Esophagus (tissue), 2 donors: ENCODE measurements around the gene RAF1. TPM values are rescaled to one million over a fixed set of nuclear protein-coding genes. Genes with fewer than 3 reads are reported as not detected.

ENCODE experiments used
- H3K27ac ChIP-seq, 2 donors: one replicate each; pipeline ENCODE4 v1.5.1; 2013; ENCODE audit warnings: low read depth in 2 of 2, mild to moderate bottlenecking in 2 of 2, inconsistent platforms in 1 of 2, low read length in 1 of 2, moderate library complexity in 1 of 2
- H3K27me3 ChIP-seq, 2 donors: one replicate each; pipeline ENCODE4 v1.6.1; 2013; ENCODE audit warnings: low read length in 2 of 2, control low read depth in 1 of 2, mild to moderate bottlenecking in 1 of 2; ENCODE audit not compliant: insufficient read depth in 2 of 2, control insufficient read depth in 1 of 2
- H3K36me3 ChIP-seq, 2 donors: one replicate each; pipeline ENCODE4 v1.6.1; 2013; ENCODE audit warnings: low read length in 1 of 2; ENCODE audit not compliant: control insufficient read depth in 2 of 2, insufficient read depth in 2 of 2
- H3K4me1 ChIP-seq, 2 donors: one replicate each; pipeline ENCODE4 v1.6.1; 2013; ENCODE audit warnings: low read length in 1 of 2; ENCODE audit not compliant: control insufficient read depth in 2 of 2, insufficient read depth in 2 of 2
- H3K4me3 ChIP-seq, 2 donors: one replicate each; pipeline ENCODE4 v1.5.1; 2013; ENCODE audit warnings: low read length in 2 of 2, mild to moderate bottlenecking in 2 of 2, low read depth in 1 of 2, moderate library complexity in 1 of 2
- H3K9me3 ChIP-seq, 2 donors: one replicate each; pipeline ENCODE4 v1.6.1; 2013; ENCODE audit warnings: mild to moderate bottlenecking in 2 of 2, low read depth in 1 of 2, low read length in 1 of 2, moderate library complexity in 1 of 2; ENCODE audit not compliant: control insufficient read depth in 2 of 2, insufficient read depth in 1 of 2
- WGBS, 2 donors: extraction: QIAGEN DNeasy Blood & Tissue Kit; methylation state at CpG; one replicate each; pipeline ENCODE4 v1.1.7; 2013; 5-methylcytosine and 5-hydroxymethylcytosine counted together
- polyA plus RNA-seq, 2 donors: library from polyadenylated mRNA; stranded (reverse); fragments of 200-250 nt; gene quantifications; one replicate each; pipeline ENCODE4 v1.2.3, GENCODE V29; 2013
- donor health status: healthy with polysubstance abuse.
- donor health status: Bipolar disorder and iron deficiency.

The RAF1 gene
- polyA plus RNA-seq = 10 to 100 TPM; 52.3 to 65.3 TPM

DNA sequence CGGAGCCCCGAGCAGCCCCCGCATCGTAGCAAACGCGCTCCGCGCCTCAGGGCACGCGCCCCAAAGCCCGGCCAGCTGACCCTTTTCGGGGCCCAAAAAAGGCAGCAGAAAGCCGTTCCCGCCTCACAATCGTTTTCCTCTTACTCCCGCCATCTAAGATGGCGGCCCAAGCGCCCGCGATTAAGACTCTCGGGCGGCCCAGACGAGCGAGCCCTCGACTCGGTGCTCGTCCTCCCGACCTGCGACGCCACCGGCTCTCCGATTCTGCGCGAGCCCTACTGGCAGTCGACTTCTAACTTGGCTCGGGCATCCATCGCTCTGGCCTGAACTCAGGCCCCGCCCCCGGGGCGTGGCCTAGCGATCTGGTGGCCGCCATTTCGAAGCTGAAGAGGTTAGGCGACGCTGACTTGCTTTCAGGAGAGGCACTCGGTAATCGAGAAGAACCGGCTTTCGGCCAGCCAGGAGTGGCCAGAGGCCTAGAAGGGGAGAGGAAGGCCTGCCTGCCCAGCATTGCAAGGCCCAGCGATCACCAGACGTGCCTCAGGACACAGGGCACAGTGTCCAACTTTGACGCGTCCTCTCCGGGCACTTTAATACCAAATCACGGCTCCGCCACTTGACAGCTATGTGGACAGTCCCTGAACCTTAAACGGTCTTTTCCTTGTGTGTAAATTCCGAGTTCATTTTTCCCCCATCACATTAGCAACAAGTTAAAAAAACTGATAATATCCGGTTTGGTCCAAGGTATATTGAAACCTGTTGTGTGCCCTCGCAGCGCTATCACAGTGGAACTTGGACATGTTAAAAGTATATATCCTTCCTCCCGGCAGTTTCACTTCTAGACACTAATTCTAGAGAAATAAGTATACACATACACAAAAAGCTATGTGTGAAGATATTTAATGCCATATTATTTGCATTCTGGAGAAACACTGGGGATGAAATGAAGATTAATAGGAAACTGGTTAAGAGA, at the start of gene RAF1:
Gene RAF1, minus strand, starts transcription at position 182 of the 973 bp plus-strand sequence. CDS start 45,396 bp downstream, outside the sequence.
- H3K27me3 ChIP-seq = no peaks in the 10 kb centered on the region
- H3K36me3 ChIP-seq = no peaks in the 10 kb centered on the region
- peak within 1 kb of the TSS; percentile 75 to 99 for H3K4me3 ChIP-seq
- peak within 1 kb of the TSS; percentile 99 to 100 for H3K27ac ChIP-seq
- H3K4me1 ChIP-seq = no peaks in the 10 kb centered on the region
- WGBS, 2 donors = 0 to 1% methylated on average over 62 of the region's 62 CpGs
- no peaks in the 10 kb centered on the region for H3K9me3 ChIP-seq

DNA sequence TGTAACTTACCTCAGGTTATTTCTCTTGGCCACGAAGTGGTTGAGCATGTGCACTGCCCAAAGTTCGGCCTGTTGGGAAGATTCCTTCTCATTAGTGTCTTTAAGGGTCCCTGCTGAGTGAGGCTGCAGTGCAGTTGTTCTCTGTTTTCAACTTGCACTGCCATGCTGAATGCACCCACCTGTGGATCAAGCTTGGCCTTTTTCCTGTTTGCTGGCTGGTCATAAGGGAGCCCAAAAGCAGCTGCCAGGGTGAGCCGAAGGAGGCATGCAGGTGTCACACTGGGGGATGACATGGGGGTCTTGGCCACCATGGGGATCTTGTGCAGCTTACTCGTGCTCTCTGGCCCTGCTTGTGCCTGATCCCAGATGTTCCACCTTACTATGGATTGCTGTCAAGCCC, 46.1 kb upstream of the RAF1 start:
- WGBS, 2 donors = 74 to 77% methylated on average over 4 of the region's 4 CpGs

DNA sequence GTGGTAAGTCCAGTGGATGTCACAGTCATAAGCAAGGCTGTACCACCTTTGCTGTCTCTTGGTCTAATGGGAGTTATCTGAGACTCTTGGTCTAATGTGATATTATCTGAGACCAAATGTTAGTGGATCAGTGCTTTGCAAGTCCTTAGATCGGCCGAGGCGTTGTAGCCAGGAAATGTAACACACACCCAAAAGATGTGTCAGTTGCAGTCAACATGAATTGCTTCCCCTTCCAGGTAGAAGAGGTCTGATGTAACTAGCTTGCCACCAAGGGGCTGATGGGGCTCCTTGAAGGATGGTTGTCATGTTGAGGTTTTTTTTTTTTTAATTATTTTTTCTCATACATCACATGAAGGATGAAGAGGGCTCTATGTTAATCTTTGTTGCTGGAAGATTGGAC, 45.4 kb upstream of the RAF1 start:
- H3K36me3 ChIP-seq = no peaks in the 10 kb centered on the region
- H3K27me3 ChIP-seq = peaks cover 0 to 3% of the 10 kb centered on the region in 2 donors
- H3K9me3 ChIP-seq = no peaks in the 10 kb centered on the region
- H3K27ac ChIP-seq = no peak overlapping the region
- no peaks in the 10 kb centered on the region for H3K4me1 ChIP-seq
- no peak overlapping the region for H3K4me3 ChIP-seq
- WGBS, 2 donors = 85% methylated on average over 3 of the region's 3 CpGs

More for the DNA sequence above, 46.1 kb upstream of the RAF1 start:
- H3K27me3 ChIP-seq = peaks cover 0 to 3% of the 10 kb centered on the region in 2 donors
- no peak overlapping the region for H3K27ac ChIP-seq
- no peaks in the 10 kb centered on the region for H3K4me1 ChIP-seq
- no peak overlapping the region for H3K4me3 ChIP-seq
- H3K9me3 ChIP-seq = no peaks in the 10 kb centered on the region
- no peaks in the 10 kb centered on the region for H3K36me3 ChIP-seq

DNA sequence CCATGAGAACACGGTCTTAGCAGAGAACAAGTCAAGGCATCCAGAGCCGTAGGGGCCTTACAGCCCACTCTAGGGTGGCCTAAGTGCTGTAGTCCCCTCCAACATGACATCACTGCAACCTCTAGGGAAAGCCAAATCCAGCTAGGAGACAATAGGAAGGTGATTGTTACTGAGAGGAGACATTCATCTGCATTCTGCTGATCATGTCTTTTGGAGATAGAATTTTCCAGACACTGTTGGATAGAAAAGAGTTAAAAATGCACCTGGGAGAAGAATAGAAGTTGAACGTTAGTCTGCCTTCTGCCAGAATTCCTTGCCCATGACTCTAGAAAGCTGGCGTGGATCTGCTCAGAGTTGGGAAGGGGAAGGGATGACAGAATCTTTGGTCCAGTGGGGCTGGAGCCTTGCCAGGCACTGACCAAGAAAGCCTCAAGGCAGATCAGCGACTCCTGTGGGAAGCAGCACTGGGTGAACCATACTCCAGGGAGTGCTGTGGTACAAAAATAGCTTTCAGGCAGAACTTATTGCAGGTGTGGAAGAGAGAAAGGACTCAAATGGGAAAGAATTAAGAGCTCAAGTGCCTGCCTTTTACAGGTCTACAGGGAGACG, 44.8 kb upstream of the RAF1 start:
- 47 to 54% methylated on average over 6 of the region's 6 CpGs for WGBS, 2 donors
- Histone ChIP-seq H3K4me3 (no peak overlapping the region), H3K27ac (no peak overlapping the region)

DNA sequence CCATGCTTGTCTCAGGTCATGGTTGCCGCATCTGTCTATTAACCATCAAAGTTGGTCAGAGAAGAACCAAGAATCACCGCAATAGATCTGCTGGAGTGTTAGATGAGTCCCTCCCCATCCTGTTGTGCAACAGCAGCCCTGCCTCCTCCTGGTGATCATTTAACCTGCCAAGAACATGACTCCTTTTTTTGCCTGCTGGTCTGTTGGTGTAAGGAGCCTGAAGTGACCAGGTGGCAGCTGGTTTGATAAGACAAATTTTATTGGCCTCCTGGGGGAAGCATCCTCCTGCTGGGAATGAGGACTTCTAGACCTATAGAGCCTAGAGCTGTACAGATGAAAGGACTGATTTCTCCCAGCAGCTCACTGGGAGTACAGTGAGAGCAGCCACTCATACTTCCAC, 43.5 kb upstream of the RAF1 start:
- no peaks in the 10 kb centered on the region for H3K9me3 ChIP-seq
- H3K4me1 ChIP-seq = no peaks in the 10 kb centered on the region
- H3K27ac ChIP-seq = no peak overlapping the region
- no peak overlapping the region for H3K4me3 ChIP-seq
- 66 to 89% methylated on average over 2 of the region's 2 CpGs for WGBS, 2 donors
- H3K27me3 ChIP-seq = no peaks in the 10 kb centered on the region
- no peaks in the 10 kb centered on the region for H3K36me3 ChIP-seq

More for the DNA sequence above, 44.8 kb upstream of the RAF1 start:
- H3K27me3 ChIP-seq = no peaks in the 10 kb centered on the region
- H3K9me3 ChIP-seq = no peaks in the 10 kb centered on the region
- no peaks in the 10 kb centered on the region for H3K4me1 ChIP-seq
- H3K36me3 ChIP-seq = no peaks in the 10 kb centered on the region

DNA sequence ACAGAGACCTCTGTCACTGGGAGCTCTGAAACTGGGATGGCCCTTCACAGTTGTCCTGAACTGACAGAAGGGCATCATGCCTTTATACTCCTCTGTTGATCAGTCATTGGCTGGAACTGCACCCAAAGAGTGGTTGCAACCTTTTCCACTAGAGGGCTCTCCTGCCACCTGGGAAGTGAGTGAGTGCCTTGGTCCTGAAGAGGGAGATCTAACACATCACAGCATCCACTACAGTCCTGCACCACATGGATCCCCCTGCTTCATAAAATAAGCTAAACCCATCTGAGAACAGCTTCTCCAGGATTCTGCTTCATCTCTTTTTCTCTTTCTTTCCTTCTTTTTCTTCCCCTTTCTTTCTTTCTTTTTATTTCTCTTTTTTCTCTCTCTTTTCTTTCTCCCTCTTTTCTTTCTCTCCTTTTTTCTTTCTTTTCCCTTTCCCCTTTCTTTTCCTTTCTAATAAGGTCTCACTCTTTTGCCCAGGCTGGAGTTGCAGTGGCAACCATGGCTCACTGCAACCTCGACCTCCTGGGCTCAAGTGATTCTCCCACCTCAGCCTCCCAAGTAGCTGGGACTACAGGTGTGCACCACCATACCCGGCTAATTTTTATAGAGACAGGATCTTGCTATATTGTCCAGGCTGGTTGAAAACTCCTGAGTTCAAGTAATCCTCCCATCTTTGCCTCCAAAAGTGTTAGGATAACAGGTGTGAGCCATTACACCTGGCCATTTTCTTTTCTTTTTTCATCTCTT, 42.8 kb upstream of the RAF1 start:
- H3K27ac ChIP-seq = no peak overlapping the region
- H3K4me1 ChIP-seq = no peaks in the 10 kb centered on the region
- H3K27me3 ChIP-seq = no peaks in the 10 kb centered on the region
- WGBS, 2 donors = 86 to 88% methylated on average over 2 of the region's 2 CpGs
- no peak overlapping the region for H3K4me3 ChIP-seq
- H3K9me3 ChIP-seq = no peaks in the 10 kb centered on the region
- no peaks in the 10 kb centered on the region for H3K36me3 ChIP-seq

DNA sequence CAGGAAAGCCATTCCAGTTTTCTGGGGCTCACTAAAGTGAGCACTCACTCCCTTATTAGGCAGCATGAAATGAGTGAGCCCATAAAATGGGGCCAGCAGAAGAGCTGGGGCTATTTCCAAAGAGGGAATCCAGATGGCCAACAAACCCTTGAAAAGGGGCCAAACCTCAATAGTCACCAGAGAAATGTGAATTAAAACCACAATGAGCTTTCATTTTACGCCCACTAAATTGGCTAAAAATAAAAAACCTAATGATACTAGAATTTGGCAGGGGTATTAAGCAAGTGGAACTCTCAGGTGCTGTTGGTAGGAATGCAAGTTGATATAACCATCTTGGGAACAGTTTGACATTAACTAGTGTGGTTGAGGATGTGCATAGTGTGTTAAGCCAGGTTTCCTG, 42.1 kb upstream of the RAF1 start:
- 70 to 78% methylated on average over 1 of the region's 1 CpG for WGBS, 2 donors
- H3K36me3 ChIP-seq = no peaks in the 10 kb centered on the region
- no peaks in the 10 kb centered on the region for H3K27me3 ChIP-seq
- H3K4me1 ChIP-seq = no peaks in the 10 kb centered on the region
- no peak overlapping the region for H3K4me3 ChIP-seq
- H3K27ac ChIP-seq = no peak overlapping the region
- no peaks in the 10 kb centered on the region for H3K9me3 ChIP-seq

DNA sequence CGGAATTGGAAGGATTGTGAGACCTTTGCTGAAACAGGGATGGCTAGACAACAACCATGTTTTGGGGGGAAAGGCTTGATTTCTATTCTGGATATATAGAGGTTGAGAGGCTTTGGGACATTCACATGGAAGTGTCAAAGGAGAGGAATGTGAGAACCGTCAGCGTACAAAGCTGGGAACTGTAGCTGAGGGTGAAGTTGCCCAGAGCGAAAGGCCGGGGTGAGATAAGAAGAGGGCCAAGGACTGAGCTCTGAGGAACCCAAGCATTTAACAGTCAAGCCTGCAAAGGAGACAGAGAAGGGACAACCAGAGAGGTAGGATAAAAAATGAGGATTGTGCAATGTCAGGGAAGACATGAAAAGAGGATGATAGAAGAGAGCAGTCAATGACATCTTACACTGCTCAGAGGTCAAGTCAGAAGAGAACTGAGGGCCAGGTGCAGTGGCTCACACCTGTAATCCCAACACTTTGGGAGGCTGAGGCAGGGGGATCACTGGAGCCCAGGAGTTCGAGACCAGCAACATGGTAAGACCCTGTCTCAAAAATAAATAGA, 41.5 kb upstream of the RAF1 start:
- Histone ChIP-seq H3K4me3 (no peak overlapping the region), H3K27ac (no peak overlapping the region), H3K27me3 (no peaks in the 10 kb centered on the region), H3K9me3 (no peaks in the 10 kb centered on the region), H3K4me1 (no peaks in the 10 kb centered on the region), H3K36me3 (no peaks in the 10 kb centered on the region)
- 89% methylated on average over 6 of the region's 6 CpGs for WGBS, 2 donors

DNA sequence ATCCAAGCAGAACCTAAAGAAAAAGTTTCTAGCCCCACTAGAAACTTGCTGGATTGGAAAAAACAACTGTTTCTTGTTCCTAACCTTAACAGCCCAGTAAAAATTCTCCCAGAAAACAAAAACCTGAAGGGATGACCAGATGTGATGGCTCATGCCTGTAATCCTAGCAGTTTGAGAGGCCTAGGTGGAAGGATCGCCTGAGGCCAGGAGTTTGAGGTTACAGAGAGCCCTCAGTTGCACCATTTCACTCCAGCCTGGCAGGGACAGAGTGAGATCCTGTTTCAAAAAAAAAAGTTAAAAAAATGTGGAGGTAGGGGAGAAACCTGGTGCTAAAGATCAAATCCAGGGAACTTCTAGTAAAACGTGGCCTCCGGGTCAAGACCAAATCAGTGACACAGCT, 38.6 kb upstream of the RAF1 start:
- 89 to 95% methylated on average over 3 of the region's 3 CpGs for WGBS, 2 donors
- H3K36me3 ChIP-seq = no peaks in the 10 kb centered on the region
- no peak overlapping the region for H3K4me3 ChIP-seq
- no peaks in the 10 kb centered on the region for H3K27me3 ChIP-seq
- H3K4me1 ChIP-seq = no peaks in the 10 kb centered on the region
- peak overlapping the region; percentile 87 to 88 for H3K27ac ChIP-seq
- no peaks in the 10 kb centered on the region for H3K9me3 ChIP-seq
